Effector CD8-positive, alpha-beta T cell (primary cell): ENCODE data around the gene ADSS1.

ENCODE experiments used
- DNase-seq: peaks from one replicate; lab custom pipeline; 2025; lab: John Stamatoyannopoulos, UW

The ADSS1 gene

GRCh38 chr14:104770072-104770579 is 46.1 kb downstream of the ADSS1 start:
- DNase-seq = no peak

DNA sequence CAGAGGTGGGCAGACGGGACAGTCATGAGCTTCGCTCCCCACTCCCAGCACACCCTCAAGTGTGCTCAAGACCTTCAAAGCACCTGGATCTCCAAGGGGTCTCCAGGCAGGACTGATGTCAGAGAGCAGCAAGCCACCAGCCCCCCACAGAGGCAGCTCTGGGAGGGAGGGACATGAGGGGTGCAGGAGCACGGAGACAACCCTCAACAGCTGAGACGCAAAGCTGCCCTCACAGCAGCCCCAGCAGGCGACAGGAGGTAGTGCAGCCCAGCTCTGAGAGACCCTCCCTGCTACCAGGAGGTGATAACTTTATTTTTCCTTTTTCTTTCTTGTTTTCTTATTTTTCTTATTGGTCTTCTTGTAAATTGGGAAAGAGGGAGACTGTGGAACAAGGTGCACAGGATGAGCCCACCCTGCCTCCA is 46.8 kb downstream of the ADSS1 start:
- no peak for DNase-seq

GRCh38 chr14:104771374-104771773 is 47.3 kb downstream of the ADSS1 start:
- no peak for DNase-seq

DNA sequence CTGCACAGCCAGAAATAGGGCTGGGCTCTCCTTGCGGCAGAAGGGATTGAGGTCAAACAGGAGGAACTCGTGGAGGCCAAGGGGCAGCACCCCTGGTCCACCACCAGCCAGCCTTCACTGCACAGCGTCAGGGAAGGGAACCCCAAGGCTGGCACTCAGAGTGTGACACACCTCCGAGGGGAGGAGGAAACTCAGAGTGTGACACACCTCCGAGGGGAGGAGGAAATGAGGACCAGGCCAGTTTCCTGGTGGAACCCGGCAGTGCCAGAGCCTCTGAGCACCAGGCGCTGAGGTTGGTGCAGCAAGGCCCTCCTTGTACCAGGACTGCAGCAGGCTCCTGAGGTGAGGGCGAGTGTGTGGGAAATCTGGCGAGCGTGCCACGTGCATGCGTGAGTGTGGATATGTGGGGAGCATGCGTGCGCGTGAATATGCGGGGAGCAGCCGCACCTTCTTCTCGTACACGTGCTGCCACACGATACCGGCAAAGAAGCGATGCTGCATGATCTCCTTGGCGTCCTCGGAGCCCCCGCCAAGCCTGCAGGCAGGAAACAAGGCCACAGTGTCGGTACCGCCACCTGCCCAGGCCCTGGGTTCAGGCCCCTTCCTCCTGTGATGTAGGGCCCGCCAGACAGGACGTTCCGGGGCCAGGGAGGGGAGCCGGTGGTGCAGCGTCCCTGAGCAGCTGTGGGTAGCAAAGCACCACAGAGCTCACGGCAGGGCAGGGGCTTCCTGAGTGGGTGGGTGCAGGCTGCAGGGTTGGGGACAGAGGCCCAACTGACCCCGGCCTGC is 48.1 kb downstream of the ADSS1 start:
- DNase-seq = no peak

- DNase-seq = no peak
These were observed 48.9 kb downstream of the ADSS1 start for GRCh38 chr14:104772707-104773504.

GRCh38 chr14:104773505-104774452 is 49.8 kb downstream of the ADSS1 start:
- no peak for DNase-seq

- DNase-seq = no peak
These were observed 50.5 kb downstream of the ADSS1 start for GRCh38 chr14:104774453-104775072.

- DNase-seq = no peak
These were observed 51.1 kb downstream of the ADSS1 start for GRCh38 chr14:104775073-104775489.

- DNase-seq = no peak
These were observed 52.5 kb downstream of the ADSS1 start for GRCh38 chr14:104776481-104776880.

- DNase-seq = no peak
These were observed 53.2 kb downstream of the ADSS1 start for GRCh38 chr14:104776961-104777807.

- no peak for DNase-seq
These were observed 53.8 kb downstream of the ADSS1 start for GRCh38 chr14:104777808-104778249.

DNA sequence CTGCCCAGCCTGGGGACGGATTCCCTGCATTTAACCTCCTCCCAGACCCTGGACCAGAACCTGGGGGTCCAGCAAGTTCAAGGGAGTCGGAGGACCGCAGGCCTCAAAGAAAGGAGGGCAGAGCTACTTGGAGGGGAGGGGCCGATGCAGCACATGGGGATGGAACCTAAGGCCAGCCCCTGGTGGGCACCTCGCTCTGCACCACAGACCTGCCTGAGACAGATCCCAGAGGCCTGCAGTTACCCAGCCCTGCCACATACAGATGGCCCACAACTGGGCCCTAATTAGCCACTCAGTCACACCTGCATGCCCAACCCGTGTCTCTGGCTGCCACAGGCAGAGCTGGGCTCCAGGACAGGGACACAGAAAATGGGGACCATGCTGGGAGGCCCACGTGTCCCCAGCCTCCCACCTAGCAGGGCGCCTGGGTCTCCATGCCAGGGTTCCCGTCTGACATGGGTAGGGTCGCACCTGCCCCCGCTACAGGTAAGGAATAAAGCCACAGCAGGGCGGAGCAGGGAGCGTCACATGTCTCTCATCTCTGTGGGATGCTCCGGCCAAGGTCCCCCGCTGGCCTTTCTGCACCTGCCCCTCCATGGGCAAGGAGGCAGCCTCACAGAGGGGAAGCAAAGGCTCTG is 54.8 kb downstream of the ADSS1 start:
- no peak for DNase-seq

GRCh38 chr14:104779776-104780512 is 55.9 kb downstream of the ADSS1 start:
- no peak for DNase-seq

DNA sequence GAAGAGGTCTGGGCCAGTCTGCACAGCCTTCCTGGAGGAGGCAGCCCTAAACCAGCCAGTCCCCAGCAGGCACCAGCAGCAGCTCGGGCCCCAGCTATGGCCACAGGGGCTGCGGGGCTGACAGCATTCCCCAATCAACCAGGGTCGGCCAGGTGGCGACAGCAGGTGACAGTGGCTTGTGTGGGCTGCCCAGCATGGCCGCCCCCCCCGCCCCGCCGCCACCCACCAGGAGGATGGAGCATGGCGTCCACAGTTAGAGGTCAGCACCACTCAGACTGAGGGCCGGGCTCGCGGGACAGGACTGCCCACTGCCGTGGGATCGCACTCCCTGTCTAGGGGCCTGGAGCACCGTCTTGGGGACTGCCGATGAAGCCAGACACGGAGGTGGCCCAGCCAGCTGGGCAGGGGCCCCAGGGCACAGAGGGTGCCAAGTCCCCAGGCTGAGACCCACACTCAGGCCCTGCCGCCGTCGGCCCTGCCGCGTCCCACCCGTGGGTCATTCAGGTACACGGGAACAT is 56.5 kb downstream of the ADSS1 start:
- no peak for DNase-seq

GRCh38 chr14:104781271-104782077 is 57.4 kb downstream of the ADSS1 start:
- no peak for DNase-seq

DNA sequence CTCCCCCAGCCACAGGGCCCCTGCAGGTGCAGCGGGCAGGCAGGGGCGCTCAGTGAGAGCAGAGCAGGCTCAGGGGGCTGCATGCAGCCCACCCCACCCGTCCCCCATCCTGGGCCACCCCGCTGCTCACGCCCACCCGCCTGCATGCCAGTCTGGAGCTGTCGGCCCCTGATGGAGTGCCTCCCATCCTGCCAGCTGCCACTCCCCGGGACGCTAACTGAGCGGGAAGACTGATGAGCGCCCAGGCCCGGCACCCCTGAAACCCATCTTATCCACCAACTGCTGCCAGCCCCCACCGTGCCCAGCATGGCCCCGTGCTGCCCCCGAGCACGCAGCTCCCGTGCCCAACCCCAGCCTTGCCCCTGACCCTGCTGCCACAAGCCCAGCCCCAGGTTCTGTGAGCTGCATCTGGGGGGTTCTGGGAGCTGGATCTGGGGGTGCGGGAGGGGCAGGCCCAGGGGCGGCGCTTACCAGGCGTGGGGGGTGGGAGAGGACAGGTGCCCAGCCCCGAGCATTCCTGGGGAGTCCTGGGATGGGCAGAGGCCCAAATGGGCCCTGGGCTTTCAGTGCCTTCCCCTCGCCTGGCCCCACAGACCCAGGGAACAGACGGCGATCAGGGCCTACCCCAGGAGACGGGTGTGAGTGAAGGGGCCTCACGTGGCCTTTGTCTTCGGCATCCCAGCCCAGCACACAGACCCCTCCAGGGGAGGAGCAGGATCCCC is 58.2 kb downstream of the ADSS1 start:
- DNase-seq = no peak

DNA sequence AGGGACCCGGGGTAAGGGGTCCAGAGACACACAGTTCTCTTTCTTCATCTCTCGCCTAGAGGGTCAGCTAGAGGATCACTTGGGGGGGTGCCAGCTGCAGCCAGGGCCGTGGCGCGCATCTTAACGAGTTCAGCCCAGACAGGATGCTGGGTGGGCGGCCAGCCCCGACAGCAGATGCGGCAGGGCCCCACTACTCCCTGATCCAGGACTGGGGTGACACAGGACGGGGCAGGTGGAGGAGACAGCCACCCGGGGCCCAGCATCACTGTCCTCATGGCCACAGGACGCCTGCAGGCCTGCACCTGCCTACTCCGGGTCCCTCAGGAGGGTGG is 58.7 kb downstream of the ADSS1 start:
- no peak for DNase-seq
